Parathyroid adenoma (tissue), 2 donors: ENCODE measurements around the gene BDKRB2.

ENCODE experiments used
- H2AFZ ChIP-seq: fragments of 300-600 bp; sonication (generic); one replicate; pipeline ENCODE4 v1.7.0; 2017; ENCODE audit warnings: antibody characterized with exemption, mild to moderate bottlenecking
- H3K27ac ChIP-seq: fragments of 300-600 bp; sonication (generic); one replicate; pipeline ENCODE4 v1.7.0; 2017
- H3K27me3 ChIP-seq: fragments of 300-600 bp; sonication (generic); one replicate; pipeline ENCODE4 v1.7.0; 2017; ENCODE audit warnings: low read length; ENCODE audit not compliant: control insufficient read depth, insufficient read depth
- H3K36me3 ChIP-seq: fragments of 300-600 bp; sonication (generic); one replicate; pipeline ENCODE4 v1.7.0; 2017; ENCODE audit warnings: low read length; ENCODE audit not compliant: control insufficient read depth, insufficient read depth
- H3K4me1 ChIP-seq: fragments of 300-600 bp; sonication (generic); one replicate; pipeline ENCODE4 v1.7.0; 2017; ENCODE audit warnings: control low read depth
- H3K4me2 ChIP-seq: fragments of 300-600 bp; sonication (generic); one replicate; pipeline ENCODE4 v1.7.0; 2017; ENCODE audit warnings: low read length
- H3K4me3 ChIP-seq: fragments of 300-600 bp; sonication (generic); one replicate; pipeline ENCODE4 v1.7.0; 2017; ENCODE audit warnings: low read depth, low read length
- H3K79me2 ChIP-seq: fragments of 300-600 bp; sonication (generic); one replicate; pipeline ENCODE4 v1.7.0; 2017; ENCODE audit warnings: control low read depth
- H3K9ac ChIP-seq: fragments of 300-600 bp; sonication (generic); one replicate; pipeline ENCODE4 v1.7.0; 2017; ENCODE audit warnings: mild to moderate bottlenecking
- H3K9me3 ChIP-seq: fragments of 300-600 bp; sonication (generic); one replicate; pipeline ENCODE4 v1.7.0; 2017; ENCODE audit warnings: low read length; ENCODE audit not compliant: control insufficient read depth
- TF ChIP-seq, protein P1 (sequence below): fragments of 300-600 bp; sonication (generic); IDR thresholded peaks from one replicate; pipeline ENCODE4 v1.7.0; 2017; ENCODE audit warnings: antibody characterized with exemption, mild to moderate bottlenecking
- donor health status: primary hyperparathyroidism.

The BDKRB2 gene

DNA sequence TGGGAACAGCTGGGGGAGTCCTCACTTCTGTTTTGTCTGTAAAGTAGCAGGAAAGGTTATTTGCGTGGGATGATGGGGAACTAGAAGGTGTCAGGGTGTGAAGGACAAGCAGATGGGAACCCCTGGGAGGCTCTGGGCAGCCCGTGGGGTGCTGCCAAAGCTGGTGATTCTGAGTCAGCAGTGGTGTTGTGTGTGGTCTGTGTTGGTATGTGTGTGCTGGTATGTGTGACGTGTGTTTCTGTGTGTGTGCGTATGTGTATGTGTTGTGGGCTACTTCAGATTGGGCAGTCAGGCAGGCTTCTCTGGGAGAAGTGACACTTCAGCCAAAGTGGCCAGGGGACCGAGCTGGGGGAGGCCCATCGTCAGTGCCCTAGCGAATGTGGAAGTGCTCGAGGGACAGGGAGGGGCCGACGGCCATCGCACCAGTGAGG is 15.3 kb upstream of the BDKRB2 start:
- no peaks in the 10 kb centered on the region for H3K79me2 ChIP-seq
- no peaks in the 10 kb centered on the region for H3K27me3 ChIP-seq
- TF ChIP-seq, protein P1, sequence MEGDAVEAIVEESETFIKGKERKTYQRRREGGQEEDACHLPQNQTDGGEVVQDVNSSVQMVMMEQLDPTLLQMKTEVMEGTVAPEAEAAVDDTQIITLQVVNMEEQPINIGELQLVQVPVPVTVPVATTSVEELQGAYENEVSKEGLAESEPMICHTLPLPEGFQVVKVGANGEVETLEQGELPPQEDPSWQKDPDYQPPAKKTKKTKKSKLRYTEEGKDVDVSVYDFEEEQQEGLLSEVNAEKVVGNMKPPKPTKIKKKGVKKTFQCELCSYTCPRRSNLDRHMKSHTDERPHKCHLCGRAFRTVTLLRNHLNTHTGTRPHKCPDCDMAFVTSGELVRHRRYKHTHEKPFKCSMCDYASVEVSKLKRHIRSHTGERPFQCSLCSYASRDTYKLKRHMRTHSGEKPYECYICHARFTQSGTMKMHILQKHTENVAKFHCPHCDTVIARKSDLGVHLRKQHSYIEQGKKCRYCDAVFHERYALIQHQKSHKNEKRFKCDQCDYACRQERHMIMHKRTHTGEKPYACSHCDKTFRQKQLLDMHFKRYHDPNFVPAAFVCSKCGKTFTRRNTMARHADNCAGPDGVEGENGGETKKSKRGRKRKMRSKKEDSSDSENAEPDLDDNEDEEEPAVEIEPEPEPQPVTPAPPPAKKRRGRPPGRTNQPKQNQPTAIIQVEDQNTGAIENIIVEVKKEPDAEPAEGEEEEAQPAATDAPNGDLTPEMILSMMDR, result no peak
- H3K4me2 ChIP-seq, result no peak overlapping the region
- H3K27ac ChIP-seq, result no peak overlapping the region
- H3K9me3 ChIP-seq, result no peaks in the 10 kb centered on the region
- no peaks in the 10 kb centered on the region for H3K4me1 ChIP-seq
- no peak overlapping the region for H3K4me3 ChIP-seq
- no peaks in the 10 kb centered on the region for H3K36me3 ChIP-seq
- H3K9ac ChIP-seq, result no peak overlapping the region
- H2AFZ ChIP-seq, result no peak overlapping the region

DNA sequence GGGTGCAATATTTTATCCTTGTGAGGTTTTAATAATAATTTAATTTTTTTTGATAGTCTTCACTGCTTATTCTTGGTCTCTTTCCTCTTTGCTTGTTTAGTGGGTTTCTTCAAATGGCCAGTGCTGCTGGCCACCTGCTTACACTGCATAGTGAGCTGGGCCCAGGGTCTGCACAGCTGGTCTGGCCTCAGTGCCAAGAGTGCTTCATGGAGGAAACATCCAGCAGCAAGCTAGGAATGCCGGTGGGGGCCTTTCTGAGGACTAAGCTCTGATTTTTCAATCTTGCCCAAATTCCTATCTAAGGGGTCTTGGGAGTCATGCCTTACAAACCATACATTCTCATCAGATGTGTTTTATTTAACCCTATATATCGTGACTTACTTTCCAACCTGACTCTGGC is 13.3 kb upstream of the BDKRB2 start:
- no peaks in the 10 kb centered on the region for H3K4me1 ChIP-seq
- TF ChIP-seq, protein P1, result no peak
- no peak overlapping the region for H3K27ac ChIP-seq

DNA sequence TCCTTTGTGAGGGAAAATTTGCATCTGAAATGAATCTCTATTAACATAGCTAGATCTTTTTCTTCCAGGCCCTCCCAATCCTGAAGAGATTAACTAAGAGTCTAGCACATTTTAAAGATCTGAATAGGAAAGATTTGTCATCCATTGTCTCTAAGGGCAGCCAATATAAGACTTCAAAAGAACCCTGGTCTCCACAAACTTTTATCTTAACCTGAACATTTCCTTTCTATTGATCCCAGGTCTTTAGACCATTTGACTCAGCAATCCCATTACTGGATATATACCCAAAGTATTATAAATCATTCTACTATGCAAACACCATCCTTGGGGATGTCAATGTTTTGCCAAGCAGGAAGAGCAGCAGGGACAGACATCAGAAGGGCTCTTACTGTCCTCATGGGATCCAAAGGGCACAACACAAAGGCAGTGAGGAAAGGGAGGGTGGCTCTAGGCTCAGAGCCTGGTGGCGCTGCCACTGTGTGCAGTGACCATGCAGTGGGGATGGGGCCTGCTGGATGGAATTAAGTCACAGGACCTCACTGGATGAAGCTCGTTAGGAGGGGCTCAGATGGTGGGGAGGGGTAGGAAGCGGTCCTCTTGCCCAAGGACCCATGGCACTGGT is 12.7 kb upstream of the BDKRB2 start:
- Histone ChIP-seq H2AFZ (no peak overlapping the region), H3K9me3 (no peaks in the 10 kb centered on the region), H3K4me1 (no peaks in the 10 kb centered on the region)

More for the DNA sequence above, 13.3 kb upstream of the BDKRB2 start:
- H3K4me3 ChIP-seq, result no peak overlapping the region
- no peaks in the 10 kb centered on the region for H3K9me3 ChIP-seq
- H3K9ac ChIP-seq, result no peak overlapping the region
- H3K79me2 ChIP-seq, result no peaks in the 10 kb centered on the region
- H2AFZ ChIP-seq, result no peak overlapping the region
- H3K36me3 ChIP-seq, result no peaks in the 10 kb centered on the region
- no peaks in the 10 kb centered on the region for H3K27me3 ChIP-seq
- no peak overlapping the region for H3K4me2 ChIP-seq

DNA sequence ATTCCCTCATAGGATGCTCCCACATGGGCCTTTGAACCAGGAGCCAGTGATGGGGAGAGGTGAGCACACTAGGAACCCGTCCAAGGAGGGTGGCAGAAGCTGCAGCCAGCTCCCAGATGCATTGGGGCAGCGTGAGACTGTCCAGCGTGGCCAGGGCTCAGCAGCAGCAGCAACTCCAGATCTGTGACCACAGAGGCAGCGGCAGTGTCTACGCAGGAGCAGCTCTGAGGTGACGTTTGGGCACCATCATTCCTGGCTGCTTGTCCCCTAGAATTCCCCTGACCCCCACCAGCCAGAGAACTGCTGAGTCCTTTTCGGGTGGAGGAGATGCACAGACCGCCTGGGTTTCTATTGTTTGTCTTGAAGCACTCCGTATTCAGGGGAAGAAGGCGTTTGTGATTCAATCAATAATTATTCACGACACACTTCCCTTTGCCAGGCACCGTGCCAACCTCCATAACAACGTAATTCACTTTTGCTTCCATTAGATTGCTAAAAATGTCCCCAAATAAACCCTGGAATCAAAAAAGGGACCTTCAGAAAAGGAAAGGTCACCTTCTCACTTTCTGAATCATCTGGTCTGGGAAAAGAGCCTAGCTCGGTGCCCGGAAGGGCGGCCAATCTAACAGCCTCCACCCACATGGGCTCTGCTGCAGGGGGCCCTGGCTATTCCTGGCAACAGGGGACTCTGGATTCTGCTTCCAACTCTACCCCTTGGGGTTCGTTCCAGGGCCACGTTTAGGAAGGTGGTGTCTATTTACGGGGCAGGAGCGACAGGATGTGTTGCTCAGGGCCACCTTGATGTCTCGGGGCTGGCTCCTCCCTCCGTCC is 11.4 kb upstream of the BDKRB2 start:
- TF ChIP-seq, protein P1, result no peak
- H3K79me2 ChIP-seq, result no peaks in the 10 kb centered on the region
- H3K27ac ChIP-seq, result no peak overlapping the region
- no peak overlapping the region for H3K4me3 ChIP-seq
- no peak overlapping the region for H3K4me2 ChIP-seq
- H3K9me3 ChIP-seq, result no peaks in the 10 kb centered on the region
- no peaks in the 10 kb centered on the region for H3K27me3 ChIP-seq
- no peak overlapping the region for H3K9ac ChIP-seq
- H2AFZ ChIP-seq, result no peak overlapping the region
- H3K36me3 ChIP-seq, result no peaks in the 10 kb centered on the region
- no peaks in the 10 kb centered on the region for H3K4me1 ChIP-seq

More for the DNA sequence above, 12.7 kb upstream of the BDKRB2 start:
- TF ChIP-seq, protein P1, result no peak
- Histone ChIP-seq H3K9ac (no peak overlapping the region), H3K4me2 (no peak overlapping the region), H3K79me2 (no peaks in the 10 kb centered on the region), H3K27me3 (no peaks in the 10 kb centered on the region), H3K36me3 (no peaks in the 10 kb centered on the region), H3K27ac (no peak overlapping the region), H3K4me3 (no peak overlapping the region)
